Esophagus squamous epithelium (tissue), 4 donors: Measurements from ENCODE around the gene HSF2BP.
A peak's percentile ranks its signal among the peaks of the same experiment; 100 is the strongest.

Experiments
- POLR2A ChIP-seq, 4 donors: fragments of 450-650 bp; IDR thresholded peaks; one replicate each; pipeline ENCODE4 v1.6.1; 2017; ENCODE audit warnings: antibody characterized with exemption in 4 of 4, mild to moderate bottlenecking in 4 of 4, moderate library complexity in 3 of 4
- TF ChIP-seq, protein P1 (sequence below), 6 experiments: fragments of 450-650 bp in 4 of 6; fragments of 200-600 bp in 2 of 6; sonication (generic) in 2 of 6; IDR thresholded peaks; one replicate each; pipeline ENCODE4 v1.5.1; 2016 to 2019; ENCODE audit warnings: antibody characterized with exemption in 6 of 6, mild to moderate bottlenecking in 4 of 6, moderate library complexity in 4 of 6

DNA sequence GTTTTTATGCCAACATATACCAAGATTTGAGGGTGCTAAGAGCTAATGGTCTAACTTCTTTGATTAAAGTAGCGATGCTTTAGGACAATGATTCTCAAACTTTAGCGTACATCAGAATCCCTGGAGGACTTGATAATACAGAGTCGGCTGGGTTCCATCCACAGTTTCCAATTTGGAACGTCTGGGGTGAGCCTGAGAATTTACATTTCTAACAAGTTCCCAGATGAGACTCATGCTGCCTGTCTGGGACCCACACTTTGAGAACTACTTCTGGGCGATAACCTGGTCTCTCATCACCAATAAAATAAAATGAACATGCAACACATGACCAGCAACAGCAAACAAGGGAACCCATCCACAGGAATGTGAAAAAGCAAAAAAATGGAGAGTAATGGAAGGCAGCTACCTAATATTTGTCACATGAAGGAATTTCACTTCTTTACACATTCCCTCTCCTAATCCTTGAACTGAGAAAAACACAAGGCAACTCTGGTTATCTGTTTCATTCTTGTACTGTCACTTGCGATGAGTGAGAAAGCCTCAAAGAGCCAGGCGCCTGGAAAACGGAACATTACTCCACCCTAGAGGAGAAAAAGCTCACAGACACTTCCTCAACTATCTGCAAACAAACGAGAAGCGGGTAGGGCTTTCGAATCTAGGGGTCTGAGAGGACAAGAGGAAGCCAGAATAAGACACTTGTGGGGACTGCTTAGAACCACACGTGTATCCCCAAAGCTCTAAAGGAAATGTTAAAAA, 14.0 kb downstream of the HSF2BP start:
- TF ChIP-seq, protein P1, sequence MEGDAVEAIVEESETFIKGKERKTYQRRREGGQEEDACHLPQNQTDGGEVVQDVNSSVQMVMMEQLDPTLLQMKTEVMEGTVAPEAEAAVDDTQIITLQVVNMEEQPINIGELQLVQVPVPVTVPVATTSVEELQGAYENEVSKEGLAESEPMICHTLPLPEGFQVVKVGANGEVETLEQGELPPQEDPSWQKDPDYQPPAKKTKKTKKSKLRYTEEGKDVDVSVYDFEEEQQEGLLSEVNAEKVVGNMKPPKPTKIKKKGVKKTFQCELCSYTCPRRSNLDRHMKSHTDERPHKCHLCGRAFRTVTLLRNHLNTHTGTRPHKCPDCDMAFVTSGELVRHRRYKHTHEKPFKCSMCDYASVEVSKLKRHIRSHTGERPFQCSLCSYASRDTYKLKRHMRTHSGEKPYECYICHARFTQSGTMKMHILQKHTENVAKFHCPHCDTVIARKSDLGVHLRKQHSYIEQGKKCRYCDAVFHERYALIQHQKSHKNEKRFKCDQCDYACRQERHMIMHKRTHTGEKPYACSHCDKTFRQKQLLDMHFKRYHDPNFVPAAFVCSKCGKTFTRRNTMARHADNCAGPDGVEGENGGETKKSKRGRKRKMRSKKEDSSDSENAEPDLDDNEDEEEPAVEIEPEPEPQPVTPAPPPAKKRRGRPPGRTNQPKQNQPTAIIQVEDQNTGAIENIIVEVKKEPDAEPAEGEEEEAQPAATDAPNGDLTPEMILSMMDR (IDR thresholded peaks at IDR 0.05): peak; percentile 47 to 68 (median 58)
- TF ChIP-seq POLR2A (IDR thresholded peaks at IDR 0.05): no peak
